DND-41 (cell line): ENCODE measurements around the gene CCND2.

Source experiments
- EZH2 ChIP-seq: IDR thresholded peaks from 3 replicates; pipeline ENCODE4 v1.6.1; 2012; ENCODE audit warnings: borderline replicate concordance, low read depth, mild to moderate bottlenecking, moderate library complexity, low read length, inconsistent platforms; ENCODE audit not compliant: severe bottlenecking
- TF ChIP-seq, protein P1 (sequence below): IDR thresholded peaks from 2 replicates; pipeline ENCODE4 v1.5.1; 2012; ENCODE audit warnings: borderline replicate concordance, low read length, moderate library complexity, mild to moderate bottlenecking; ENCODE audit not compliant: poor library complexity, severe bottlenecking; ENCODE audit errors: extremely low read depth

DNA sequence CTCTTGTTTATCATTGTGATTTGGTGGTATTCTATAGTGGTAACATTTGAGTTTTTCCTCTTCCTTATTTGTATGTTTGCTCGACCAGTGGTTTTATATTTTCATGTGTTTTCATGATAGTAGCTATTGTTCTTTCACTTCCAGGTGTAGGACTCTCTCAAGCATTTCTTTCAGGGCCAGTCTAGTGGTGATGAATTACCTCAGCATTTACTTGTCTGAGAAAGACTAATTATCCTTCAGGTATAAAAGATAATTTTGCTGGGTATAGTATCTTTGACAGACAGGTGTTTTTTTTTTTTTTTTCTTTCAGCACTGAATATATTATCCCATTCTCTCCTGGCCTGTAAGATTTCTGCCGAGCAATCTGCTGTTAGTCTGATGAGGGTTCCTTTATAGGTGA is 35.0 kb upstream of the CCND2 start:
- TF ChIP-seq, protein P1, sequence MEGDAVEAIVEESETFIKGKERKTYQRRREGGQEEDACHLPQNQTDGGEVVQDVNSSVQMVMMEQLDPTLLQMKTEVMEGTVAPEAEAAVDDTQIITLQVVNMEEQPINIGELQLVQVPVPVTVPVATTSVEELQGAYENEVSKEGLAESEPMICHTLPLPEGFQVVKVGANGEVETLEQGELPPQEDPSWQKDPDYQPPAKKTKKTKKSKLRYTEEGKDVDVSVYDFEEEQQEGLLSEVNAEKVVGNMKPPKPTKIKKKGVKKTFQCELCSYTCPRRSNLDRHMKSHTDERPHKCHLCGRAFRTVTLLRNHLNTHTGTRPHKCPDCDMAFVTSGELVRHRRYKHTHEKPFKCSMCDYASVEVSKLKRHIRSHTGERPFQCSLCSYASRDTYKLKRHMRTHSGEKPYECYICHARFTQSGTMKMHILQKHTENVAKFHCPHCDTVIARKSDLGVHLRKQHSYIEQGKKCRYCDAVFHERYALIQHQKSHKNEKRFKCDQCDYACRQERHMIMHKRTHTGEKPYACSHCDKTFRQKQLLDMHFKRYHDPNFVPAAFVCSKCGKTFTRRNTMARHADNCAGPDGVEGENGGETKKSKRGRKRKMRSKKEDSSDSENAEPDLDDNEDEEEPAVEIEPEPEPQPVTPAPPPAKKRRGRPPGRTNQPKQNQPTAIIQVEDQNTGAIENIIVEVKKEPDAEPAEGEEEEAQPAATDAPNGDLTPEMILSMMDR: no peak
- TF ChIP-seq EZH2: no peak
